ENCODE data around the gene RETN.

The RETN gene

DNA sequence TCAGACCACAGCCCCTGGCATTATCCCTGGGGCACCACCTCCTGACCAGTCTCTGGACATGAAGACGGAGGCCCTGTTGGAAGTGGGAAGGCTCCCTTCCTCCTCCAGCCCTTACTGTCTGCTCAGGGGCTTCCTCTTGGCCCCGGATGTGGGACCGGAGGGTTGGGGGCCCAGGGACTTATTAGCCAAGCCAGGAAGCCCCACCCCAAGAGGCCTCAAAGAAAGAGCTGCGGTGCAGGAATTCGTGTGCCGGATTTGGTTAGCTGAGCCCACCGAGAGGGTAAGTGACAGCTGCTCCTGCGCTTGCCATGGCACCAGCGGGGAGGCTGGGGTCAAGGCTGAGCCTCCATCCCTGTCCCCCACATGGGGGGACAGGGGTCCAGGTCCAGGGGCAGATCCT is at the start of gene RETN:
Gene RETN (plus strand): TSS at position 208 of the 400 bp plus-strand sequence. CDS start 278 bp downstream, outside the sequence.
- DNase-seq = no peak

- DNase-seq = no peak
Observed at GRCh38 chr19:7619671-7620441, 49.0 kb upstream of the RETN start.

- no peak for DNase-seq
Observed at GRCh38 chr19:7620442-7621412, 48.1 kb upstream of the RETN start.

GRCh38 chr19:7622933-7623685 is 45.7 kb upstream of the RETN start:
- no peak for DNase-seq

DNA sequence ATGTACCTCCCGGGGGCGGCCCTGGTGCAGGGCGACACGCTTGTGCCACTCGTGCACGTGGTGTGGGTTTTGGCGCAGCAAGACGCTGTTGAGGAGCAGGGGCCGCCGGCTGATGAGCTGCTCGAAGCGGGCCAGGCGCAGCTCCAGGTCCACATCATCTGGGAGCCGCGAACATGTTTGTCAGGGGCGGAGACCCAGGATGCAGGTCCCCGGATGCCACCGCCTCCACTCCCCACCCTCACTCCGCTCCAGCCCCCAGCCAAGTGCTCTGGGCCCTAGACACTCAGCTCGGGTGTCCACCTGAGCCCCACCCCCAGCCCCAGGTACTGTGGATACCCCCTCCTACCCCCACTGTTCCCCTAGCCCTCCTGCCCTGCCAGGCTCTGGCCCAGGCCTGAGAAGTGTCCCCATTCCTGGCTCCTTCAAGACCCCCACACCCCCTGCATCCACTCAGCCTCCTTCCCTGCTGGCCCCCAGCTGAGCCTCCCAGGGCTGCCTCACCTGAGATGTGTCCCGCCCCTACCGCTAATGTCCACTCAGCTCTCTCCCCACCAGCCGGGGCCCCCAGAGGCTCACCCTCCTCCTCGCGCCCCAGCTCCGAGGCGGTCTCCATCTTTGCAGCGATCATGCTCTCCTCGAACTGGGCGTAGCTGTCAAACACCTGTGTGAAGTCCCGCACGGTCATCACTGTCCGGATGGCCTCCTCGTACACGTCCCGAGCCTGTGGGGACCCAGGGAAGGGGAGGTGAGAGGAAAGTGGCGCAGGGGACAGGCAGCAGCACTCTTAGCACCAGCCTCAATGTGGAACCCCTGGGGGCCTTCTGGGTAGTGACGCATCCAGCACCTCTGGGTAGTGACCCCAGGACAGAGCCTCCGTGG is 44.9 kb upstream of the RETN start:
- DNase-seq = no peak

DNA sequence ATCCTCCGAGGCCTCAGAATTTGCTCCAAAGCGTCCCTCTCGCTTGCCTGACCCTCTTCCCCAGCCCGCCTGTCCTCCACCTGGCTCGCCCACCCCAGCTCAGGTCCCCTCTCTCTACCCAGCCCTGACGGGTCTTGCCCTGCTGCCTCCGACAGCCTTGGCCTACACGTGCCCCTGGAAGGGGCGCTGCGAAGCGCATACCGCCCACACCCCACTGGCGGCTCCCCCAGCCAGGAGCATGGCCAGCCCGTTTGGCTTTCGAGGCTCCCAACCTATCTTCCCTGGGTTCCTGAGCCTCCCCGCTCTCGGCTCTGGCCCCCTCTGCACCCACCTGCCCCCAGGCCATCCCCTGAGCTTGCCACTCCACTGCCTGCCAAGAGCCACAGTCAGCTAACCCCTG is 44.0 kb upstream of the RETN start:
- no peak for DNase-seq

DNA sequence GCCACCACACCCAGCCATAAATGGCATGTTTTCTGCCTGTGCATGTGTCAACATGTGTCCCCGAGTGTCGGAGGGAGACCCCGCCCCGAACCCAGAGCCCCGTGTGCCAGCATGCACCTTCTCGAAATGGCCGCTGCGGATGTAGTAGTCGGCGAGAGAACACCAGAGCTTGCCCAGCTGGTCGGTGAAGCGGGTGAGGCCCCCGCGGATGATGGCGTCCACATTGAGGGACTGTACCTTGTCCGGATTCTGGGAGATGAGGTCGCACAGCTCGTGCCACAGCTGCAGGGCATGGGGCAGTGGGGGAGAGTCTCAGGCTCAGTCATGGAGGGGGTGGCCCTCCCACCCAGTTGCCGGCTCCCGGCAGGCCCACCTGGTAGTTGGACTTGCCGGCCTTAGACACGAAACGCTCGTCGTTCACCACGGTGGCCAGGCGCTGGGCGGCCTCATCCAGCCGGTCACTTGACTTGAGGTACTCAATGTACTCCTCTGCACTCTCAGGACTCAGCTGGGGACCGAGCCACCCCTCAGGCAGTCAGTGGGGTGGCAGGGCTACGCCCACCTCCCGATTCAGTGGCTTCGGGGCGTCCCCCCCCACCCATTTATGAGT is 43.0 kb upstream of the RETN start:
- DNase-seq = no peak

- DNase-seq = no peak
Observed at GRCh38 chr19:7627166-7627565, 41.7 kb upstream of the RETN start.

DNA sequence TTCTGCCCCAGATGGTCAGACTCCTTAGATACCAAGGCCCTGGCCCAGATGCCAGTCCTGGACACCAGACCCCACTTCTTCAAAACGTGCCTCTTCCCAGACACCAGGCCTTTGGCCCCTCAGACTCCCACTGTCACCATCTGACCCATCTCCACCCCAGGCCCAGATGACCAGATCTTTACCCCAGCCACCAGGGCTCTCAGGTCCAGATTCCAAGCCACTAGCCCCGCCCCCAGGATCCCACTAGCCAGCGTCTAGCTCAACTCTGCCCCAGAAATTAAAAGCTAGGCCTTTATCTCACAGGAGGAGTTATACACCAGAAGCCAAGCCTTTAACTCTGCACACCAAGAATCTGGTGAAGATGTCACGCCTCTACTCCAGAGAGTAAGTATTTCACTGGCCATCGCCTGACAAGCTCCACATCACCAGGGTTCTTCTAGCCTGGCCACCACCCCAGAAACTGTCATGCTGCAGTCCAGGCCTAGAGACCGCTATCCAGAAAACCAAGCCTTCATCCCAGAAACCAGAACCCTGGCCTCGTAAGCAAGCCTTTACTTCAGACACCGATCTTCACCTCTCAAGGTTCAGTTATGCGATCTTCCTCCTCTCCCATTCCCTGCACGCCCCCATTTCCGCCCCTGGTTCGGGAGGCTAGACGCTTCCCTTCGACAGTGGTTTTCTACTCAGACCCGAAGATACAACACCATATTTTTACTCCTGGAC is 40.1 kb upstream of the RETN start:
- no peak for DNase-seq

DNA sequence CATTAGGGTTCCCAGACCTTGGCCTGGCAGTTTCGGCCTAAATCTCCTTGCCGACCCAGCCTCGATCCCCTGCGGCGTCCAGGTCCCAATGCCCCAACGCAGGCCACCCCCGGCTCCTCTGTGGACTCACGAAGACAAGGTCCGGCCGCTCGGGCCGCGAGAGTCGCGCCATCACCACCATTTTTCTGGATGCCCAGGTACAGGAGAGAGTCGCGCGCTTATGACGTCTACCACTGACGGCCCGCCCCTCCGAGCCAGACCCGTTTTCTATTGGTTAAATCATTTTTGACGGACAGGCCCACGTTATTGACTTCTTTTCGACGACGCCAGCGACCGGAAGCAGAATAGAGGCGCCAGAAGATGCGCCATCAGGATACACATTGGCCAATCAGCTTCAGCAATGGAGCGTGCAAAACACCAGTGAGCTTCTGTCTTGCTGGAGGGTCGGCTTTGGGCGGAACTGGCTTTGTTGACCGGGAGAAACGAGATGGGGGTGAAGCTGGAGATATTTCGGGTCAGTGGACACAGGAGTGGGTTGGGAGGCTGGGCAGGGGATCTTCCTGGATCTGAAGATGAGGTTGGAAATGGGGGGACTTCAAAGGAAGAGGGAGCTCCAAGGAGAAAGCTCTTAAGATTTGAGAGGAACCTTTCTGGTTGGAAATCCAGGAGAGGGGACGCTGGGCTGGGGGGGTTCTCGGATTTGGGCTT is 39.3 kb upstream of the RETN start, which contains the start of the genes PET100 and XAB2:
Gene PET100 (plus strand): TSS at position 447 of the 708 bp plus-strand sequence. CDS start 41 bp downstream, at position 488.
Gene XAB2 (minus strand): TSS at position 199 of the 708 bp plus-strand sequence. CDS start 18 bp downstream, at position 181.
- peak; percentile 99 for DNase-seq

- no peak for DNase-seq
Observed at GRCh38 chr19:7631577-7631976, 37.3 kb upstream of the RETN start.

DNA sequence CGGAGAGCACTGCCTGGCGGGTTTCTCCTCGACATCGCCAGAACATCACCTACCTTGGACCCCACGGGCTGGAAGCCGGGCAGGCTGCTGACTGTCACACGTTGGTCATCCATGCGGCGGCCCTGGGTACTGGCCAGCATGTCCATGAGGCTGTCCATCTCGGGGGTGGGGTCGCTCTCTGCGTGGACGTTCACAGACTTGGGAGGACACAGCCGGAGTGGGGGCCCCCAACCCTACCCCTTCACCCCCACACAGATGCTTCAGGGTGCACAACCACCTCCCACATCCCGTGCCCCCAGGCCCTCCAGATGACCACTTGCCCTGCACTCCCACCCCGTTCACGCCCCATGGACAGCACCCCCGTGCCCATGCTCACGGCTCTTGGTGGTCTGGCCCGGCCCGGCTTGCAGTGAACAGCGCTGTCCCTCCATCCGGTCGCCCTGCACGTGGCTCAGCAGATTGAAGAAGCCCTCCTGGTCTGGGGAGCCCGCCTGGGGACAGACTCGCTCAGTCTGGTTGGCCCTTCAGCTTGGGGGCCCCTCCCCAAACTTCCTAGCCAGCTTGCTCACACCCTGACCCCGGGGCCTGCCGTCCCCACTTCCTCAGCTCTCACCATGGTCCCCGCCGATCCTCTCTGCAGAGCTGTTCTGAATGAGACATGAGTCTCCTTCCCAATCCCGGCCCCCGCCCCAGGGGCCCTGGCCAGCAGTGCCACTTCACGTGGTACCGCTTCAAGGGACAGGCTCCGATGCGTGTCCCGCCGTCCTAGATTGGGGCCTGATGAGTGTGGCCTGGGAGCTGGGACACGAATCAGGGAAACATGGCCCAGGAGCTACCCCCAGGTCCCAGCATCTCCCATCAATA is 36.3 kb upstream of the RETN start:
- DNase-seq = no peak

DNA sequence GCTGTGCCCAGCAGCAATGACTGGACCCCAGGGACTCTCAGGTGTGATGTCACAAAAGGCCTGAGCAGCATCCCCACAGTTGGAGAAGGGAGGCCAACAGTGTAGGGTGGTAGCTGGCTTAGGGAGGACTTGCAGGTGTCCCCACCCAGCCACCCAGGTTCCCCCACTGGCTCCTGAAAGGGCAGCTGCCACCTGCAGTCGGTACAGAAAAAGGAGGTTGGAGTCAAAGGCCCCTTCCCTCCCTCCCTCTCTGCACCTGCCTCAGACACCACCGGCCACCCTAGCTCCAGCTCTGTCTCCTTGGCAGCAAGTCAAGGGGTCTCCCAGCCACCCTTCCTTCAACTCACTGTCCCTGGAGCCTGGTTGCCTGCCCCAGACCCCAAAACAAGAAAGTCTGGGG is 35.2 kb upstream of the RETN start, which contains the start of gene PCP2:
Gene PCP2 (minus strand): TSS at position 22 of the 400 bp plus-strand sequence. CDS start 262 bp downstream, outside the sequence.
- DNase-seq = no peak

DNA sequence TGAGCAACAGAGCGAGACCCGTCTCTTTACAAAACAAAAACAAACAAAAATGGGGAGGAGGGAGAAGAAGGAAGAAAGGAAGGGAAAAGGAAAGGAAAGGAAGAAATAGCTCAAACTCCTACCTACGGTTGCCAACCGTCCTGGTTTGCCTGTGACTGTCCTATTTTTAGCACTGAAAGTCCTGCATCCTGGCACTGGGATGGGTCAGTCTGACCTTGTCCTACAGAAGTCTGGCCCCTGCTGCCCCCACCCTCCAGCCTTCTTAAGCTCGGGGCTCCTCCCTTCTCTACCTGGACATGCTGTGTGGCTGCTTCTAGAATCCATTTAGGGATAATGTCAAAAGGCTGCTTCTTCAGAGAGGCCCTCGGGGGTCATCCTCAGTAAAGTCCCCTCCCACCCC is 33.2 kb upstream of the RETN start:
- DNase-seq = no peak

- no peak for DNase-seq
Observed at GRCh38 chr19:7636317-7636690, 32.5 kb upstream of the RETN start.

- peak; percentile 92 to 95 for DNase-seq
Observed at GRCh38 chr19:7636691-7637373, 32.0 kb upstream of the RETN start, which contains the start of gene STXBP2. Gene STXBP2 (plus strand): TSS chr19:7637110. CDS start chr19:7637150, 40 bp downstream.

- DNase-seq = peak; percentile 28 to 65
Observed at GRCh38 chr19:7637374-7638256, 31.2 kb upstream of the RETN start.
